ENCODE data around the gene CAB39. TPM values are rescaled to one million over a fixed set of nuclear protein-coding genes. Genes with fewer than 3 reads are reported as not detected.
A peak's percentile ranks its signal among the peaks of the same experiment; 100 is the strongest.

CAB39 gene
- total and polyA plus RNA-seq, 12 donors, result 17.3 to 99.7 (median 90.0) TPM

DNA sequence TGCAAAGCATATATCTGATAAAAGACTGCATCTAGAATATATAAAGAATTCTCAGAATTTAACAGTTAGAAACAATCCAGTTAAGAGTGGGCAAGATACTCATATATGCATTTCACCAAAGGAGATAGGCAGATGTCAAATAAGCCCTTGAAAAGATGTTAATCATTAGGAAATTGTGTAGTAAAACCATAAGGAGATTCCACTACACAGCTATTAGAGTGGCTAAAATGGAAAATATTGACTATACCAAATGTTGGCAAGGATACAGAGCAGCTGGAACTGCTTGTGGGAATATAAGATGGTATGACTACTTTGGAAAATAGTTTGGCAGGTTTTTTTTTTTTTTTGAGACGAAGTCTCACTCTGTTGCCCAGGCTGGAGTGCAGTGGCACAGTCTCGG is 59.5 kb downstream of the CAB39 start:
- WGBS, 2 donors, result 100% methylated on average over 2 of the region's 2 CpGs
- ATAC-seq, result no peak
- Histone ChIP-seq H3K4me1 (peaks cover 0 to 39% (median 24%) of the 10 kb centered on the region in 9 donors), H3K4me3 (no peak overlapping the region), H3K36me3 (peaks cover 0 to 25% (median 0%) of the 10 kb centered on the region in 9 donors), H3K27me3 (no peaks in the 10 kb centered on the region), H3K27ac (no peak overlapping the region), H3K9me3 (peaks cover 0 to 5% (median 0%) of the 10 kb centered on the region in 11 donors)
- TF ChIP-seq, protein P1, sequence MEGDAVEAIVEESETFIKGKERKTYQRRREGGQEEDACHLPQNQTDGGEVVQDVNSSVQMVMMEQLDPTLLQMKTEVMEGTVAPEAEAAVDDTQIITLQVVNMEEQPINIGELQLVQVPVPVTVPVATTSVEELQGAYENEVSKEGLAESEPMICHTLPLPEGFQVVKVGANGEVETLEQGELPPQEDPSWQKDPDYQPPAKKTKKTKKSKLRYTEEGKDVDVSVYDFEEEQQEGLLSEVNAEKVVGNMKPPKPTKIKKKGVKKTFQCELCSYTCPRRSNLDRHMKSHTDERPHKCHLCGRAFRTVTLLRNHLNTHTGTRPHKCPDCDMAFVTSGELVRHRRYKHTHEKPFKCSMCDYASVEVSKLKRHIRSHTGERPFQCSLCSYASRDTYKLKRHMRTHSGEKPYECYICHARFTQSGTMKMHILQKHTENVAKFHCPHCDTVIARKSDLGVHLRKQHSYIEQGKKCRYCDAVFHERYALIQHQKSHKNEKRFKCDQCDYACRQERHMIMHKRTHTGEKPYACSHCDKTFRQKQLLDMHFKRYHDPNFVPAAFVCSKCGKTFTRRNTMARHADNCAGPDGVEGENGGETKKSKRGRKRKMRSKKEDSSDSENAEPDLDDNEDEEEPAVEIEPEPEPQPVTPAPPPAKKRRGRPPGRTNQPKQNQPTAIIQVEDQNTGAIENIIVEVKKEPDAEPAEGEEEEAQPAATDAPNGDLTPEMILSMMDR (IDR thresholded peaks at IDR 0.05), result no peak
- DNase-seq, result no peak
- intact Hi-C loops (cut with DNase I), result no loop called here

DNA sequence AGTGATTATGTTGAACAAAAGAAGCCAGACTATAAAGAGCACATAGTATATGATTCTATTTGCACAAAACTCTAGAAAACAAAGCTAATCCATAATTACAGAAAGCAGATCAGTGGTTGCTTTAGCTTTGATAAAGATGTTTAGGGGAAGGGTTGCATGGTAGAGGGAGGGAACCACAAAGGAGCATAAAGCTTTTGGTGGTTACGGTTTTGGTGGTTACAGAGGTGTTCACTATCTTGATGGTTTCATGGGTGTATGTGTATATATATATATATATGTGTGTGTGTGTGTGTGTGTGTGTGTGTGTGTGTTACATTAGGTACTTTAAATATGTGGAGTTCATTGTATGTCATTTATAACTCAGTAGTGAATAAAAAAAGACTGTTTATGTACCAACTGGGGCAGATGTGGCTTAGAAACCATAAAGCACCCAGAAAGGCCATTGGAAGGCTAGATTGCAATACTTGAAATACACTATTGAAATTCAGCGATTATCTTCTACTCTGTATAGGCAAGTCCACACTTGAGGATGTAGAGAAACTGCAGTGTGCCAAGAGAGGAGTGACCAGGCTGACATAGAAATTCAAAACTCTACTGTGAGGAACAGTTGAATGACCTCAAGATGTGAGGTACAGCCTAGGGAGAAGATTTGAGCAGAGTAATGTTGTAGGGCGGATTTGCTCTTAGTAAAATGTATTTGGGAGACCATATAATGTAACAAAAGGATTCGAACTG is 60.6 kb downstream of the CAB39 start:
- peaks cover 0 to 18% (median 0%) of the 10 kb centered on the region in 9 donors for H3K36me3 ChIP-seq
- H3K4me1 ChIP-seq, result peaks cover 0 to 50% (median 25%) of the 10 kb centered on the region in 9 donors
- WGBS, 2 donors, result 83 to 97% methylated on average over 4 of the region's 4 CpGs
- ATAC-seq (no peak), DNase-seq (no peak)
- H3K27me3 ChIP-seq, result no peaks in the 10 kb centered on the region
- intact Hi-C loops (cut with DNase I), result no loop called here
- peaks cover 0 to 5% (median 0%) of the 10 kb centered on the region in 11 donors for H3K9me3 ChIP-seq
- H3K4me3 ChIP-seq, result no peak overlapping the region
- TF ChIP-seq, protein P1 (IDR thresholded peaks at IDR 0.05), result no peak
- H3K27ac ChIP-seq, result peak overlapping the region in 2 of 10 donors; percentile 63 to 65

DNA sequence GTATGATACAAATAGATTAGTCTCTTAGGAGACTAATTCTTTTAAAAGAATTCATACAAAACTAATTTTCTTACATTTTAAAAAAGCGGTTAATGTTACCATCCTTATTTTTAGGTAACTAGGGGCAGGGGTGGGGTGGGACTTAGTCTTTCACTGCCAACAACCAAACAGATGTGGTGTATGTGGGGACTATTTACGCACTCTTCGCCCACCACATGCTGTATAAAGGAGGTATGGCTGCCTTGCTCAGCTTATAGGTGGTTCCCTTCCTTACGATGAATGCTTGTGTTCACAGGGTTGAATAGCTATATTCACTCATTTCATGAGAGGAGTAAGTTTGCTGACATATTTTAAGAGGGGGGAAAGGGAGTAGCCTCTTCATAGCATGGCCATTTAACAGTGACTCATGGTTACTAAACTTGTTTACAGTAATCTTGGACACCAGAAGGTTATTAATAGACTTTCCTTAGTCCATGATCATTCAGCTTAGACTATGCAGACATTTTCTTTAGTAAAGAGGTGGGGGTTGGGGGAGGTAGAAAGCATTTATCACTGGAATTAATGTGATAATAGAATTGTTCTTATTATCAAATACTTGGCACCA is 61.8 kb downstream of the CAB39 start:
- Histone ChIP-seq H3K4me3 (no peak overlapping the region), H3K9me3 (peaks cover 0 to 5% (median 0%) of the 10 kb centered on the region in 11 donors), H3K27me3 (no peaks in the 10 kb centered on the region), H3K36me3 (peaks cover 0 to 20% (median 0%) of the 10 kb centered on the region in 9 donors), H3K4me1 (peaks cover 0 to 62% (median 36%) of the 10 kb centered on the region in 9 donors), H3K27ac (peak overlapping the region in 8 of 10 donors; percentile 18 to 67 (median 46))
- ATAC-seq, result peak; percentile 38 to 93 (median 86)
- 88 to 89% methylated on average over 4 of the region's 4 CpGs for WGBS, 2 donors
- TF ChIP-seq, protein P1 (IDR thresholded peaks at IDR 0.05), result no peak
- DNase-seq, result no peak
- intact Hi-C loops (cut with DNase I), result no loop called here

DNA sequence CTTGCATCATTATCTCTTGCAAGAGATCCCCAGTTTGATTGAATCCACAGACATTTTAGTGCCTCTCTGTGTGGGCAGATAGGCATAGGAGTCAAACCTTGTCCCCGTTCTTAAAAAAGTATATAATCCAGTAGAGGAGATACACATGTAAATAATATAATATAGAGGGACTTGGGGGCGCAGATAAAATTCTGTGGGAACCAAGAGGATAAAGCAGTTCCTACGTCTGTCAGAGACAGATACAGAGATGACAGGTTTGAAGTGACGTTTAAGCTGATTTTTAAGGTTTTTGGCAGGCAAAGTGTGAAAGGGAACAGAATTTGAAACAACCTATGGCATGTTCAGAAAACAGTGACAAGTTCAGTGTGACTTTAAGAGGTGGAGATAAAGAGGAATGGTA is 63.1 kb downstream of the CAB39 start:
- Histone ChIP-seq H3K4me3 (no peak overlapping the region), H3K27ac (peak overlapping the region in 1 of 10 donors; percentile 65), H3K9me3 (peaks cover 0 to 5% (median 0%) of the 10 kb centered on the region in 11 donors), H3K4me1 (peaks cover 0 to 72% (median 36%) of the 10 kb centered on the region in 9 donors), H3K27me3 (no peaks in the 10 kb centered on the region), H3K36me3 (peaks cover 0 to 19% (median 0%) of the 10 kb centered on the region in 9 donors)
- DNase-seq (no peak), ATAC-seq (no peak)
- intact Hi-C loops (cut with DNase I), result no loop called here
- WGBS, 2 donors, result 88 to 90% methylated on average over 4 of the region's 4 CpGs
- TF ChIP-seq, protein P1 (IDR thresholded peaks at IDR 0.05), result no peak
